ENCODE results near the gene SRL.

- TF ChIP-seq CTCF (IDR thresholded peaks at IDR 0.05) (no peak), POLR2AphosphoS5 (IDR thresholded peaks at IDR 0.05) (no peak)
Observed at GRCh38 chr16:4225075-4225474, 16.8 kb downstream of the SRL start.
